Measurements from ENCODE around the gene CLNK.

CLNK gene

GRCh38 chr4:10478621-10479020, 205.9 kb downstream of the CLNK start:
- Mint-ChIP-seq H3K4me1 (ENCODE audit: low read depth) (peaks cover 4% of the 10 kb centered on the region), H3K9me3 (ENCODE audit: low read depth) (no peaks in the 10 kb centered on the region), H3K4me3 (no peak overlapping the region), H3K27ac (no peak overlapping the region), H3K27me3 (no peaks in the 10 kb centered on the region), H3K36me3 (no peaks in the 10 kb centered on the region)

DNA sequence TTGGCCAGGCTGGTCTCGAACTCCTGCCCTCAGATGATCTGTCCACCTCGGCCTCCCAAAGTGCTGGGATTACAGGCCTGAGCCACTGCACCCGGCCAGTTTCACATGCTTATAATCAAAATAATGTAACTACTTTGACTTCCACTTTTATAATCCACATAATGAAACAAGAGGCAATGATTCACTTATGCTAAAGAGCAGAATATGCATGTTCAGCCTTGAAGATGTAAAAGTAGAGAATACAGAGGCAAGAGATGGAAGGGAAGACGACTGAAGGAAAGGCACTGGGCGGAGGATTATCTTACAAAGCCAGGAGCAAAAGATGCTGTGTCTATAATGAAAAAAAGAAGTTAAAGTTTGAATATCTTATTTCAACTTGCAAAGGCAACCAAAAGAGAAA, 214.1 kb downstream of the CLNK start:
- H3K4me1 Mint-ChIP-seq (ENCODE audit: low read depth), result no peaks in the 10 kb centered on the region
- no peaks in the 10 kb centered on the region for H3K36me3 Mint-ChIP-seq
- H3K27ac Mint-ChIP-seq, result no peak overlapping the region
- no peaks in the 10 kb centered on the region for H3K27me3 Mint-ChIP-seq
- no peak overlapping the region for H3K4me3 Mint-ChIP-seq
- no peaks in the 10 kb centered on the region for H3K9me3 Mint-ChIP-seq (ENCODE audit: low read depth)

GRCh38 chr4:10466161-10466560, 218.4 kb downstream of the CLNK start:
- no peak overlapping the region for H3K4me3 Mint-ChIP-seq
- H3K9me3 Mint-ChIP-seq (ENCODE audit: low read depth), result no peaks in the 10 kb centered on the region
- no peak overlapping the region for H3K27ac Mint-ChIP-seq
- H3K27me3 Mint-ChIP-seq, result peaks cover 22% of the 10 kb centered on the region
- peaks cover 3% of the 10 kb centered on the region for H3K4me1 Mint-ChIP-seq (ENCODE audit: low read depth)
- no peaks in the 10 kb centered on the region for H3K36me3 Mint-ChIP-seq

DNA sequence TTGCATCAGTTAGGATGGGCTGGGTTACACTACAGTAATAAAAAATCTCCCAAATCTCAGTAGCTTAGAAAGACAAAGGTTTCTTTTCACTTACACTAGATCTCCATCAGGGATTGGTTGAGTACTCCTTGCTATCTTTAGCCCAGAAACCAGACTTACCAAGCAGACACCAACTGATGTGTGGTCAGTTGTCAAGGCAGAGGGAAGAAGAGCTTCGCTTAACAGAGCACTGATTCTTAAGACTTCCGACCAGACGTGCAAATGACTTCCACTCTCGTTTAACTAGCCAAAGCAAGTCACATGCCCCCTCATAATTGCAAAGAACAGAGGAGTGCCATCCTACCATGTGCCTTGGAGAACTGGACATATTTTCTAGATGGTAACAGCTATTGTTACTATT, 221.7 kb downstream of the CLNK start:
- no peak overlapping the region for H3K4me3 Mint-ChIP-seq
- no peaks in the 10 kb centered on the region for H3K9me3 Mint-ChIP-seq (ENCODE audit: low read depth)
- H3K27me3 Mint-ChIP-seq, result peaks cover 22% of the 10 kb centered on the region
- H3K27ac Mint-ChIP-seq, result no peak overlapping the region
- H3K36me3 Mint-ChIP-seq, result no peaks in the 10 kb centered on the region
- peaks cover 15% of the 10 kb centered on the region for H3K4me1 Mint-ChIP-seq (ENCODE audit: low read depth)

GRCh38 chr4:10461850-10462400, 222.6 kb downstream of the CLNK start:
- Mint-ChIP-seq H3K4me1 (ENCODE audit: low read depth) (peaks cover 20% of the 10 kb centered on the region), H3K27ac (no peak overlapping the region), H3K27me3 (peaks cover 22% of the 10 kb centered on the region), H3K9me3 (ENCODE audit: low read depth) (no peaks in the 10 kb centered on the region), H3K36me3 (no peaks in the 10 kb centered on the region), H3K4me3 (peak overlapping the region; percentile 85)

- peak overlapping the region; percentile 85 for H3K4me3 Mint-ChIP-seq
- H3K36me3 Mint-ChIP-seq, result no peaks in the 10 kb centered on the region
- peaks cover 21% of the 10 kb centered on the region for H3K4me1 Mint-ChIP-seq (ENCODE audit: low read depth)
- peaks cover 22% of the 10 kb centered on the region for H3K27me3 Mint-ChIP-seq
- H3K9me3 Mint-ChIP-seq (ENCODE audit: low read depth), result no peaks in the 10 kb centered on the region
- no peak overlapping the region for H3K27ac Mint-ChIP-seq
Observed at GRCh38 chr4:10461091-10461849, 223.3 kb downstream of the CLNK start.

DNA sequence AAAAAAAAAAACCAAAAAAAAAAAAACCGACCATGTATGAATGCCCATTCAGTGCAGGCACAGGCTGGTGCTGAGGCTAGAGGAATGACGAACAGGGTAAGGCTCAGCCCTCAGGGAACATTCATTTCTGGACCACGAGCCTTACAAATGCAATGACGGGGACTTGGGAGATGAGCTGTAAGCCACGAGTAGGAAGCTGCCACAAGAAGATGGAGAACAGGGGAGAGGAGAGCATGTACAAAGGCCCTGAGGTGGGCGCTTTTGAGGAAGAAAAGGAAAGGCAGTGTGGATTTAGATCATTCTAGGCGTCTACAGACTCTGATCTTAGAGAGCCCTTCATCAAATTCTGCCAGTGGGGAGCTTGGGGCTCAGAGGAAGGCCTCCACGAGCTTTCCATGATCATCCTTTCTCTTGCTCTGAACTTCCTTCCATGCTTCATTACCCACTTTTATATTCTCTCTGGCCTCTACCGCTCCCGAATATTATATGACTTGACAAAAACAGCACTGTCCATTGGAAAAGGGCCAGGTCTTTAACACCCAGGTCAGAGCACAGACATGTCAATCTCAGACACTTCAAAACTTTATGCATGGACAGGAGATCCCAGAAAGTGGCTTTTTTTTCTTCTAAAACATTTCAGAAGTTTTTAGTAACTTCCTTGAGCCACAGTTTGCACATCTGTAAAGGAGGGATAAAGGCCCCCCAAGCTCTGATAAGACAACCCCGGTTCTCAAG, 224.1 kb downstream of the CLNK start:
- Mint-ChIP-seq H3K36me3 (no peaks in the 10 kb centered on the region), H3K27me3 (peaks cover 22% of the 10 kb centered on the region), H3K27ac (peak overlapping the region; percentile 17), H3K9me3 (ENCODE audit: low read depth) (no peaks in the 10 kb centered on the region), H3K4me3 (peak overlapping the region; percentile 75), H3K4me1 (ENCODE audit: low read depth) (peaks cover 28% of the 10 kb centered on the region)

DNA sequence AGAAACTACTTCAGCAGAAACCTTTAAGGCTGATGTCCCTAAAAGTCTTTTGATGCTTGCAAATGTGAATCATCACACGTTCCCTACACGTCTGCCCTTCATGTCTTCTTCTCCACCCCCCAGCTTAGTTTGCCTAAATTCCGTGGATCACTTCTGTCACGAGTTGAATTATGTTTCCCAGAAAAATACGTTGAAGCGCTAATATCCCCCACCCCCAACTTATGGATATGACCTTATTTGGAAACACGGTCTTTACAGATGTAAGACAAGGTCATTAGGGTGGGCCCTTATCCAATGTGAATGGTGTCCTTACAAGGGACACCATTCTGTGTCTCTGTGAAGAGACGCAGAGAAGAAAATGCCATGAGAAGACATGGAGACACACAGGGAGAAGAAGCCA, 225.3 kb downstream of the CLNK start:
- Mint-ChIP-seq H3K9me3 (ENCODE audit: low read depth) (no peaks in the 10 kb centered on the region), H3K4me3 (no peak overlapping the region), H3K27me3 (peaks cover 12% of the 10 kb centered on the region), H3K4me1 (ENCODE audit: low read depth) (peaks cover 37% of the 10 kb centered on the region), H3K36me3 (peaks cover 4% of the 10 kb centered on the region), H3K27ac (no peak overlapping the region)

GRCh38 chr4:10458177-10458576, 226.4 kb downstream of the CLNK start:
- Mint-ChIP-seq H3K9me3 (ENCODE audit: low read depth) (no peaks in the 10 kb centered on the region), H3K4me3 (peak overlapping the region; percentile 72), H3K27me3 (peaks cover 8% of the 10 kb centered on the region), H3K36me3 (peaks cover 13% of the 10 kb centered on the region), H3K27ac (no peak overlapping the region), H3K4me1 (ENCODE audit: low read depth) (peaks cover 40% of the 10 kb centered on the region)

DNA sequence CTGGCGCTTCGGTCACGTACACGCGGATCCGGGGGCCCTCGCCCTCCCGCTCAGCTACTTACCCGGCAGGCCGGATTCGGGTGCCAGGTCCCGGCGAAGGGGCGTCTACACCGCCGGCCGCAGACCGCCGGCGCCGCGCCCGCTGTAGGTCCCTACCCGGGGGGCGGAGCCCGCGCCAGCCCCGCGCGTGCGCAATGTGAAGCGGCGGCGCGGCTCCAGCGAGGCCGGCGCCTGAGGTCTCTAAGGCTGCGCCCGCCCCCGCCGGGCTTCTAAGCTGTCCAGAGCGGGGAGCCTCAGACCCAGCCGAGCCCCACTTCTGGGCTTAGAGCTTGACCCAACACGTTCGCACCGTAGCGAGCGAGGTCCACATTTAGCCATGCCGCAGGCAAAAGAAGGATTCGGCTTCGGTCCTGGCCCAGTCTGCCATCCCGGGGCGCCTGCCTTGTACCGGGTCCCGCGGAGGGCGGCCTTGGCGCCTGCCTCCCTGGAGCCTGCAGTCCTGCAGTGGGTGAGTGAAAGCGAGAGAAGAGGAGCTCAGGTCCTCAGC, 227.2 kb downstream of the CLNK start, which contains the start of gene ZNF518B:
TSS of gene ZNF518B (minus strand) at position 172 of the 547 bp plus-strand sequence. CDS start 11,098 bp downstream, outside the sequence.
- Mint-ChIP-seq H3K4me3 (peak within 1 kb of the TSS; percentile 91), H3K36me3 (peaks cover 21% of the 10 kb centered on the region), H3K4me1 (ENCODE audit: low read depth) (peaks cover 42% of the 10 kb centered on the region), H3K27ac (peak within 1 kb of the TSS; percentile 81), H3K9me3 (ENCODE audit: low read depth) (no peaks in the 10 kb centered on the region), H3K27me3 (peaks cover 4% of the 10 kb centered on the region)

GRCh38 chr4:10456595-10457254, 227.8 kb downstream of the CLNK start:
- Mint-ChIP-seq H3K36me3 (peaks cover 27% of the 10 kb centered on the region), H3K9me3 (ENCODE audit: low read depth) (no peaks in the 10 kb centered on the region), H3K27me3 (no peaks in the 10 kb centered on the region), H3K4me3 (peak overlapping the region; percentile 91), H3K27ac (peak overlapping the region; percentile 81), H3K4me1 (ENCODE audit: low read depth) (peaks cover 43% of the 10 kb centered on the region)

DNA sequence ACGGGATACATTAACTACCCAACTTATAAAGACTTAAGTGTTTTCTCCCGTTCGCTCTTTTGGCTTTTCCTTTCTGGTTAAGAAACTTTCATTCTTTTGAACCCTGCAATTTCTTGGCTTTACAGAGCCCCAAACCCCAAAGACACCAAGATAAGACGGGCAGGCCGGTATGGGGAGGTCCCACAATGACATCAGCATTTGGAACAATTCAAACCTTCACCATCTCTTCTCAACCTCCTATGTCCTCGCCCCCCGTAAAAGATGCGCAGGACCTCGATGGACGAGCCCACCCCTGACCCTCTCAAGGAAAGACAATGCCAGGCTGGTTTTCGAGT, 228.3 kb downstream of the CLNK start:
- Mint-ChIP-seq H3K36me3 (peaks cover 30% of the 10 kb centered on the region), H3K4me1 (ENCODE audit: low read depth) (peaks cover 40% of the 10 kb centered on the region)

DNA sequence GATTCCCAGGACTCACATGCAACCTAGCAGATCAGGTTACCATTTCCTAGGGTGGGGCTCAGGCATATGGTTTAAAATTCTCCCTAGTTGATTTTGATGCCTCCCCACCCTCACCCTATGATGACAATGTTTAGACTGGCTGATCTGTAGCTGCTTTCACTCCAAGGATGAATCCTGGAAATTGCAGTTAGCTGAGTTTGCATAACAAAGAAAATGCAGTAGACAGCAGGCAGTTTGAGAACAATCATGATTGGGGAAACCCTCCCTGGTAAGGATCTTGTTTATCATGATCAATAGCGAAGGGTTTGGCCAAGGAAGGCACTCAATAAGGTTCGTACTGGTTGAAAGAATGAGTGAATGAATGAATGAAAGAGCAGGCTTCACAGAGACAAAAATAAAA, 229.4 kb downstream of the CLNK start:
- H3K27me3 Mint-ChIP-seq, result no peaks in the 10 kb centered on the region
- no peak overlapping the region for H3K27ac Mint-ChIP-seq
- peaks cover 32% of the 10 kb centered on the region for H3K4me1 Mint-ChIP-seq (ENCODE audit: low read depth)
- H3K9me3 Mint-ChIP-seq (ENCODE audit: low read depth), result peaks cover 3% of the 10 kb centered on the region
- H3K36me3 Mint-ChIP-seq, result peaks cover 40% of the 10 kb centered on the region
- peak overlapping the region; percentile 42 for H3K4me3 Mint-ChIP-seq

More for the DNA sequence above, 228.3 kb downstream of the CLNK start:
- H3K4me3 Mint-ChIP-seq, result peak overlapping the region; percentile 91
- no peaks in the 10 kb centered on the region for H3K9me3 Mint-ChIP-seq (ENCODE audit: low read depth)
- peak overlapping the region; percentile 81 for H3K27ac Mint-ChIP-seq
- no peaks in the 10 kb centered on the region for H3K27me3 Mint-ChIP-seq

GRCh38 chr4:10454726-10455125, 229.8 kb downstream of the CLNK start:
- Mint-ChIP-seq H3K9me3 (ENCODE audit: low read depth) (peaks cover 3% of the 10 kb centered on the region), H3K4me3 (no peak overlapping the region), H3K36me3 (peaks cover 45% of the 10 kb centered on the region), H3K27ac (no peak overlapping the region), H3K4me1 (ENCODE audit: low read depth) (peaks cover 32% of the 10 kb centered on the region), H3K27me3 (no peaks in the 10 kb centered on the region)
